SU-DHL-6 (cell line): ENCODE measurements around the gene ABCF2.

ENCODE experiments used
- H2AFZ ChIP-seq: fragments of 200-600 bp; sonication (generic); 2 replicates; pipeline ENCODE4 v1.6.1; 2014; ENCODE audit warnings: low read depth, mild to moderate bottlenecking, moderate library complexity, mixed read lengths, antibody characterized with exemption, low read length; ENCODE audit not compliant: severe bottlenecking
- H3F3A ChIP-seq: fragments of 200-600 bp; shearing (Covaris generic); 2 replicates; pipeline ENCODE4 v1.6.0; 2016; ENCODE audit warnings: antibody characterized with exemption, mild to moderate bottlenecking; ENCODE audit not compliant: insufficient read depth
- H3K27ac ChIP-seq: fragments of 200-600 bp; sonication (generic); 2 replicates; pipeline ENCODE4 v1.5.1; 2016; ENCODE audit warnings: low read depth, mild to moderate bottlenecking, low read length, moderate library complexity, mixed read lengths
- H3K27me3 ChIP-seq: fragments of 200-600 bp; sonication (generic), shearing (Covaris generic); 2 replicates; pipeline ENCODE4 v1.6.0; 2014; ENCODE audit warnings: mild to moderate bottlenecking, low read length
- H3K36me3 ChIP-seq: fragments of 200-600 bp; sonication (generic); 2 replicates; pipeline ENCODE4 v1.6.1; 2014; ENCODE audit warnings: mild to moderate bottlenecking, low read length, mixed read lengths
- H3K4me2 ChIP-seq: fragments of 300-600, 200-600 bp; shearing (Covaris generic), sonication (generic); 2 replicates; pipeline ENCODE4 v1.6.0; 2014; ENCODE audit warnings: low read length, low read depth, mild to moderate bottlenecking; ENCODE audit not compliant: poor library complexity, severe bottlenecking
- H3K4me3 ChIP-seq: fragments of 200-600 bp; sonication (generic); 2 replicates; pipeline ENCODE4 v1.5.1; 2014; ENCODE audit warnings: antibody characterized with exemption, low read length, mild to moderate bottlenecking, mixed read lengths; ENCODE audit not compliant: insufficient read depth, poor library complexity, severe bottlenecking
- H3K79me2 ChIP-seq: fragments of 200-600 bp; sonication (generic); 2 replicates; pipeline ENCODE4 v1.6.1; 2014; ENCODE audit warnings: mild to moderate bottlenecking, low read length, moderate library complexity; ENCODE audit not compliant: insufficient read depth
- H3K9ac ChIP-seq: fragments of 200-600 bp; sonication (generic); 2 replicates; pipeline ENCODE4 v1.7.0; 2014; ENCODE audit warnings: mild to moderate bottlenecking, low read length
- H3K9me2 ChIP-seq: fragments of 200-600 bp; sonication (generic); replicated peaks from 2 replicates; pipeline ENCODE4 v1.6.1; 2014; ENCODE audit warnings: low read length; ENCODE audit not compliant: insufficient read depth
- H3K9me3 ChIP-seq: fragments of 200-600 bp; sonication (generic); 2 replicates; pipeline ENCODE4 v1.6.1; 2014; ENCODE audit warnings: low read length, mixed read lengths; ENCODE audit not compliant: insufficient read depth
- H4K20me1 ChIP-seq: fragments of 200-600 bp; sonication (generic); 2 replicates; pipeline ENCODE4 v1.6.1; 2014; ENCODE audit warnings: low read depth, mild to moderate bottlenecking, antibody characterized with exemption, low read length, moderate library complexity, mixed read lengths
- EZH2phosphoT487 ChIP-seq: fragments of 200-600 bp; sonication (generic), shearing (Covaris generic); conservative IDR thresholded peaks from 2 replicates; pipeline ENCODE4 v1.6.1; 2018; ENCODE audit warnings: mild to moderate bottlenecking, antibody characterized with exemption, low read length, moderate library complexity, mixed read lengths
- TF ChIP-seq, protein P1 (sequence below): fragments of 200-600 bp; sonication (generic); IDR thresholded peaks from one replicate; pipeline ENCODE4 v1.5.1; 2017; ENCODE audit warnings: antibody characterized with exemption, mild to moderate bottlenecking, low read length, moderate library complexity; ENCODE audit not compliant: insufficient read depth, poor library complexity, severe bottlenecking

ABCF2 gene

GRCh38 chr7:151246102-151246850 lies 19.3 kb upstream of the ABCF2 start:
- Histone ChIP-seq H4K20me1 (no peaks in the 10 kb centered on the region), H3K27ac (no peak overlapping the region), H2AFZ (no peak overlapping the region), H3K36me3 (no peaks in the 10 kb centered on the region), H3K79me2 (no peaks in the 10 kb centered on the region), H3K4me3 (no peak overlapping the region), H3K9ac (no peak overlapping the region), H3K9me2 (no peaks in the 10 kb centered on the region), H3K9me3 (no peaks in the 10 kb centered on the region), H3F3A (no peaks in the 10 kb centered on the region), H3K27me3 (no peaks in the 10 kb centered on the region), H3K4me2 (no peak overlapping the region)
- TF ChIP-seq EZH2phosphoT487: no peak
- TF ChIP-seq, protein P1, sequence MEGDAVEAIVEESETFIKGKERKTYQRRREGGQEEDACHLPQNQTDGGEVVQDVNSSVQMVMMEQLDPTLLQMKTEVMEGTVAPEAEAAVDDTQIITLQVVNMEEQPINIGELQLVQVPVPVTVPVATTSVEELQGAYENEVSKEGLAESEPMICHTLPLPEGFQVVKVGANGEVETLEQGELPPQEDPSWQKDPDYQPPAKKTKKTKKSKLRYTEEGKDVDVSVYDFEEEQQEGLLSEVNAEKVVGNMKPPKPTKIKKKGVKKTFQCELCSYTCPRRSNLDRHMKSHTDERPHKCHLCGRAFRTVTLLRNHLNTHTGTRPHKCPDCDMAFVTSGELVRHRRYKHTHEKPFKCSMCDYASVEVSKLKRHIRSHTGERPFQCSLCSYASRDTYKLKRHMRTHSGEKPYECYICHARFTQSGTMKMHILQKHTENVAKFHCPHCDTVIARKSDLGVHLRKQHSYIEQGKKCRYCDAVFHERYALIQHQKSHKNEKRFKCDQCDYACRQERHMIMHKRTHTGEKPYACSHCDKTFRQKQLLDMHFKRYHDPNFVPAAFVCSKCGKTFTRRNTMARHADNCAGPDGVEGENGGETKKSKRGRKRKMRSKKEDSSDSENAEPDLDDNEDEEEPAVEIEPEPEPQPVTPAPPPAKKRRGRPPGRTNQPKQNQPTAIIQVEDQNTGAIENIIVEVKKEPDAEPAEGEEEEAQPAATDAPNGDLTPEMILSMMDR: no peak

DNA sequence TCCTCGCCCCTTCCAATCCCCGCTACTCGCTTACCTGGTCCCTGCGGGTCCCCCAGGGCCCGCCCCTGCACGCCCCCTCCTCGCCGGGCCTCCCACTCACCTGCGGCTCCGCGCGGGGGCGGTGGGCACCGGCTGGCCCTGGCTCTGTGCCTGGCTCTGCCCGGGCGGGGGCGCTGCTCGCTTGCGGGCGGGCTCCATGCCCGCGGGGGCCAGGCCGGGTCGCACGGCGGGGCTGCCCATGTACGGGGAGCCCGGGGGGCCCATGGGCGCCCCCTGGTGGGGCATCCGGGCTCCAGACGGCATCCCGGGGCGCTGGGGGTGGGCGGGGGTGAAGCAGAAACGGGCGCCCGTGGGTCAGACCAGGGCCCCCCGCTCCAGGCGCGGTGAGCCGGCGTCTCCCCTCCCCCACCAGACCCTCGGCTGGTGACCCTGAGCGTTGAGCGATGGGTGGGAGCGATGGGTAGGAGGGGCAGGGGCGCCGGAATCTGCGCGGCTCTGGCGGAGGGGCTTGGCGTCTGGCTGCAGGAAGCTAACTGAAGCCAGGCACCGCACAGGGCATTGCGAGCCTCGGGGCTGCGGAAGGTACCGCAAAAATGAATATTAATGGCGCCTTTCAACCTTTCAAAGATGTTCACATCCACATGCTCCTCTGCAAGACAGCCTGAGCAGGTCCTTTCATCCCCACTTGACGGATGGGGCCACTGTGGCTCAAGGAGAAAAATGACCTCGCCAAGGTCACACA lies 18.5 kb upstream of the ABCF2 start:
- Histone ChIP-seq H3K4me2 (peak overlapping the region; percentile 58), H3K4me3 (peak overlapping the region; percentile 9), H3K79me2 (no peaks in the 10 kb centered on the region), H2AFZ (peak overlapping the region; percentile 21), H3F3A (no peaks in the 10 kb centered on the region), H3K9me2 (no peaks in the 10 kb centered on the region), H3K27me3 (no peaks in the 10 kb centered on the region), H4K20me1 (no peaks in the 10 kb centered on the region), H3K9me3 (no peaks in the 10 kb centered on the region), H3K9ac (peak overlapping the region; percentile 17; the same call in 1 of the 2 replicates), H3K27ac (no peak overlapping the region), H3K36me3 (no peaks in the 10 kb centered on the region)
- TF ChIP-seq, protein P1: peak; percentile 79
- TF ChIP-seq EZH2phosphoT487: no peak

DNA sequence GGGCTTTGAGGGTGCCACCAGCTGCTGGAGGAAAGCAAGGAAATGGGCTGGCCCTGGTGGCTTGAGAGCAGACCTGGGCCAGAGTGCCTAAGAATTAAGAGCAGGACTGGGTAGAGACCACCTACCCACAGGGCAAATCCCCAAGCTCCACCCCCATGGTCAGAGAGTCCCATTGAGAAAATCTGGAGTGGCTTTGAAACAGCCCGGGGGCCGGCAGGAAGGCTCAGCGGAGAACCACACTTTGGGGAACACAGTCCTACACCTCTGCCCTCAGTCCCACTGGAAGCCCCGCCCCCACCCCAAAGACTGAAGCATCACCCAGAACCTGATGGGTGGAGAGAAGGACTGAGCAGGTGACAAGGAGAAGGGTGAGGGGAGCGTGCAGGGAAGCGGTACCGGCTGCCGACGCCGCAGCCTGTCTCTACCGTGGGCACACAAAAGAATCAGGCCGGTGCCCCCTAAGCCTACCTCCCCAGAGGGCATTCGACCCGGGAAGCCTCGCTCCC lies 17.9 kb upstream of the ABCF2 start:
- H3K79me2 ChIP-seq: no peaks in the 10 kb centered on the region
- peak overlapping the region; percentile 9 for H2AFZ ChIP-seq
- no peak overlapping the region for H3K27ac ChIP-seq
- no peak for TF ChIP-seq EZH2phosphoT487
- TF ChIP-seq, protein P1: no peak
- H3K9ac ChIP-seq: peak overlapping the region; percentile 17; the same call in 1 of the 2 replicates
- no peaks in the 10 kb centered on the region for H3K36me3 ChIP-seq
- no peaks in the 10 kb centered on the region for H4K20me1 ChIP-seq
- no peaks in the 10 kb centered on the region for H3F3A ChIP-seq
- no peaks in the 10 kb centered on the region for H3K9me2 ChIP-seq
- no peaks in the 10 kb centered on the region for H3K27me3 ChIP-seq
- H3K9me3 ChIP-seq: no peaks in the 10 kb centered on the region
- peak overlapping the region; percentile 9 for H3K4me3 ChIP-seq
- peak overlapping the region; percentile 58 for H3K4me2 ChIP-seq
